Naive thymus-derived CD8-positive, alpha-beta T cell (primary cell): ENCODE results near the gene CXorf58. TPM values are rescaled to one million over a fixed set of nuclear protein-coding genes. Genes with fewer than 3 reads are reported as not detected.
A peak's percentile ranks its signal among the peaks of the same experiment; 100 is the strongest.
"Not testable (repeated sequence)": the region's sequence is repeated elsewhere in the genome, so short reads cannot be mapped to it uniquely, and the experiment has no call there.

Experiments
- ATAC-seq, 2 donors: fragments of 150-1000 bp; cut with Tn5 transposase in 1 of 2; sonication (Bioruptor Pico), chemical (Tn5 transposase) in 1 of 2; 1 replicate in 1 of 2; 2 replicates in 1 of 2; pipeline ENCODE4 v1.10.0; 2021; ENCODE audit warnings: mild to moderate bottlenecking in 2 of 2, moderate library complexity in 2 of 2
- POLR2A ChIA-PET: fragments of 350-600 bp; sonication (Branson Sonifier 250); formaldehyde crosslinking; loops from one replicate; lab custom pipeline; 2021; ENCODE audit warnings: antibody characterized with exemption; lab: Charles Lee
- DNase-seq, 10 donors: peaks; one replicate each; pipeline versions ENCODE4 v3.0.0 to v3.0.0-alpha.2; 2020 to 2022
- H3K27ac Mint-ChIP-seq, 10 donors: one replicate each; pipeline ENCODE4 v1.8.0; 2020 to 2022; ENCODE audit warnings: mild to moderate bottlenecking in 10 of 10, mixed read lengths in 10 of 10, moderate library complexity in 4 of 10, inconsistent platforms in 1 of 10
- H3K27me3 Mint-ChIP-seq, 5 donors: one replicate each; pipeline ENCODE4 v1.8.0; 2021 to 2022; ENCODE audit warnings: mixed read lengths in 5 of 5
- H3K36me3 Mint-ChIP-seq, 3 donors: one replicate each; pipeline ENCODE4 v1.8.0; 2020 to 2022; ENCODE audit warnings: mixed read lengths in 3 of 3, mild to moderate bottlenecking in 2 of 3, inconsistent platforms in 1 of 3
- H3K4me1 Mint-ChIP-seq, 4 donors: one replicate each; pipeline ENCODE4 v1.8.0; 2021 to 2022; ENCODE audit warnings: mixed read lengths in 4 of 4
- H3K4me3 Mint-ChIP-seq, 10 donors: one replicate each; pipeline ENCODE4 v1.8.0; 2020 to 2022; ENCODE audit warnings: mild to moderate bottlenecking in 10 of 10, mixed read lengths in 10 of 10, moderate library complexity in 6 of 10, inconsistent platforms in 1 of 10
- H3K9me3 Mint-ChIP-seq, 9 donors: one replicate each; pipeline ENCODE4 v1.8.0; 2020 to 2022; ENCODE audit warnings: mixed read lengths in 9 of 9, mild to moderate bottlenecking in 3 of 9, inconsistent platforms in 1 of 9, moderate library complexity in 1 of 9
- polyA plus RNA-seq, 3 donors: library from polyadenylated mRNA; unstranded; fragments of 300-500 nt; fragmentation: Illumina TruSeq; gene quantifications; one replicate each; pipeline ENCODE4 v1.2.3, GENCODE V29; 2021
- total RNA-seq, 8 experiments: library from RNA in 2 of 8; stranded (reverse) in 2 of 8; gene quantifications; one replicate each; pipeline ENCODE4 v1.2.3 and lab custom pipeline; 2021 to 2026

CXorf58 gene
- total and polyA plus RNA-seq, 5 experiments from 2014 or later = not detected

GRCh38 chrX:23937100-23937499, 29.3 kb downstream of the CXorf58 start:
- no peak for ATAC-seq
- H3K4me3 Mint-ChIP-seq = no peak overlapping the region
- no peak for DNase-seq
- POLR2A ChIA-PET = no interaction called here
- peaks cover 0 to 4% (median 2%) of the 10 kb centered on the region in 4 donors for H3K4me1 Mint-ChIP-seq
- H3K9me3 Mint-ChIP-seq = no peaks in the 10 kb centered on the region
- peaks cover 0 to 3% (median 0%) of the 10 kb centered on the region in 3 donors for H3K36me3 Mint-ChIP-seq
- no peak overlapping the region for H3K27ac Mint-ChIP-seq
- no peaks in the 10 kb centered on the region for H3K27me3 Mint-ChIP-seq

GRCh38 chrX:23938690-23939089, 30.9 kb downstream of the CXorf58 start:
- Mint-ChIP-seq H3K36me3 (peaks cover 0 to 8% (median 4%) of the 10 kb centered on the region in 3 donors), H3K27me3 (no peaks in the 10 kb centered on the region), H3K9me3 (no peaks in the 10 kb centered on the region), H3K4me3 (no peak overlapping the region), H3K4me1 (peaks cover 0 to 2% (median 0%) of the 10 kb centered on the region in 4 donors), H3K27ac (no peak overlapping the region)
- ATAC-seq (no peak), DNase-seq (no peak)
- POLR2A ChIA-PET = no interaction called here

GRCh38 chrX:23939203-23939602, 31.4 kb downstream of the CXorf58 start:
- peaks cover 0 to 2% (median 0%) of the 10 kb centered on the region in 4 donors for H3K4me1 Mint-ChIP-seq
- no peaks in the 10 kb centered on the region for H3K9me3 Mint-ChIP-seq
- DNase-seq (no peak), ATAC-seq (no peak)
- H3K36me3 Mint-ChIP-seq = peaks cover 0 to 13% (median 4%) of the 10 kb centered on the region in 3 donors
- H3K4me3 Mint-ChIP-seq = no peak overlapping the region
- POLR2A ChIA-PET = interaction anchor here (1.6 kb wide), 1 partner anchor 14 kb away, joined by 3 read pairs; no protein-coding TSS in a partner anchor
- no peak overlapping the region for H3K27ac Mint-ChIP-seq
- H3K27me3 Mint-ChIP-seq = no peaks in the 10 kb centered on the region

DNA sequence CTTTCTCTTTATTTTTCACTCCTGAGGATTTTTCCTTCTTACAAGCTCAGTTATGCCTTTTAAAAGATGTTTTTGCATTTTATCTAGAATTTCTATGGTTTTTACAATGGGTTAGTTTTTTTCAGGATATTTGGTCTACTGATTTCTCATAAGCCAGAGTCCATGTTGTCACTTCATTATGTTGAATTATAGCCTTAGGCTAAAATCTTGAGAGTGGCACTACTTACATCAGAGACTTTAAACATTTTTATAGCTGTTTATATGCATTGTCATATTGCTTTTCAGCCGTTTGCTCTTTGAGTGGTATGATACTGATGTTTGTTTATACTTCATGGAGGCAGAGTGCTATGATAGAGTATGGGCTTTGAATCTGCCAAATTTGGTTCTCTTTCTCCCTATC, 36.4 kb downstream of the CXorf58 start:
- peak overlapping the region in 1 of 10 donors; percentile 15 for H3K27ac Mint-ChIP-seq
- POLR2A ChIA-PET = no interaction called here
- peaks cover 0 to 3% (median 1%) of the 10 kb centered on the region in 4 donors for H3K4me1 Mint-ChIP-seq
- H3K36me3 Mint-ChIP-seq = peaks cover 0 to 39% (median 4%) of the 10 kb centered on the region in 3 donors
- no peaks in the 10 kb centered on the region for H3K27me3 Mint-ChIP-seq
- H3K4me3 Mint-ChIP-seq = no peak overlapping the region
- ATAC-seq (no peak), DNase-seq (no peak)
- H3K9me3 Mint-ChIP-seq = no peaks in the 10 kb centered on the region

GRCh38 chrX:23945206-23945605, 37.4 kb downstream of the CXorf58 start:
- ATAC-seq = no peak
- DNase-seq = no peak
- Mint-ChIP-seq H3K9me3 (no peaks in the 10 kb centered on the region), H3K4me1 (peaks cover 2 to 7% (median 3%) of the 10 kb centered on the region in 4 donors), H3K27me3 (no peaks in the 10 kb centered on the region), H3K4me3 (no peak overlapping the region), H3K27ac (no peak overlapping the region), H3K36me3 (peaks cover 0 to 39% (median 4%) of the 10 kb centered on the region in 3 donors)
- POLR2A ChIA-PET = no interaction called here

DNA sequence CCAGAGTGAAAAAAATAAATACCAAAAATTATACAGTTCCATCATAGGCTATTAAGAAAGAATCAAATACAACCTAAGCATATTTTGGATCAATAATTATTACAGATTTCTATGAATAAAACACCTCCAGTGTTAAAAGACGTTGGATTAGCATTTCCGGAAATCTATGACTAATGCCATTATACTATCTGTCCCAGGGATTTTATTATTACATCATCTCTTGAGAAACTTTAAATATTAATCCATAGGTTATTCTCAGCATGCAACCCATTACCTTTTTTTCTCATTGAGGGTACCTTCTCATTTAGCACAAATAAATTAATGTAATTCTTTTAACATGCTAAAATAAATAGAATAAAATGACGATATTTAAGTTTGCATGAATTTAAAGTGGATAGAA, 44.6 kb downstream of the CXorf58 start:
- peak overlapping the region; percentile 41 to 92 (median 86) for H3K4me3 Mint-ChIP-seq
- ATAC-seq (no peak), DNase-seq (no peak)
- H3K36me3 Mint-ChIP-seq = peaks cover 0 to 7% (median 0%) of the 10 kb centered on the region in 3 donors
- H3K27me3 Mint-ChIP-seq = no peaks in the 10 kb centered on the region
- H3K27ac Mint-ChIP-seq = peak overlapping the region in 5 of 10 donors; percentile 26 to 98 (median 91)
- POLR2A ChIA-PET = interaction anchor here (1.0 to 3.5 kb wide), 7 partner anchors 13 to 197 kb away, joined by 3 to 15 read pairs (median 4); partner anchors contain the start of genes APOO, CXorf58, EIF2S3 and KLHL15
- no peaks in the 10 kb centered on the region for H3K9me3 Mint-ChIP-seq
- H3K4me1 Mint-ChIP-seq = peaks cover 3 to 30% (median 20%) of the 10 kb centered on the region in 4 donors

DNA sequence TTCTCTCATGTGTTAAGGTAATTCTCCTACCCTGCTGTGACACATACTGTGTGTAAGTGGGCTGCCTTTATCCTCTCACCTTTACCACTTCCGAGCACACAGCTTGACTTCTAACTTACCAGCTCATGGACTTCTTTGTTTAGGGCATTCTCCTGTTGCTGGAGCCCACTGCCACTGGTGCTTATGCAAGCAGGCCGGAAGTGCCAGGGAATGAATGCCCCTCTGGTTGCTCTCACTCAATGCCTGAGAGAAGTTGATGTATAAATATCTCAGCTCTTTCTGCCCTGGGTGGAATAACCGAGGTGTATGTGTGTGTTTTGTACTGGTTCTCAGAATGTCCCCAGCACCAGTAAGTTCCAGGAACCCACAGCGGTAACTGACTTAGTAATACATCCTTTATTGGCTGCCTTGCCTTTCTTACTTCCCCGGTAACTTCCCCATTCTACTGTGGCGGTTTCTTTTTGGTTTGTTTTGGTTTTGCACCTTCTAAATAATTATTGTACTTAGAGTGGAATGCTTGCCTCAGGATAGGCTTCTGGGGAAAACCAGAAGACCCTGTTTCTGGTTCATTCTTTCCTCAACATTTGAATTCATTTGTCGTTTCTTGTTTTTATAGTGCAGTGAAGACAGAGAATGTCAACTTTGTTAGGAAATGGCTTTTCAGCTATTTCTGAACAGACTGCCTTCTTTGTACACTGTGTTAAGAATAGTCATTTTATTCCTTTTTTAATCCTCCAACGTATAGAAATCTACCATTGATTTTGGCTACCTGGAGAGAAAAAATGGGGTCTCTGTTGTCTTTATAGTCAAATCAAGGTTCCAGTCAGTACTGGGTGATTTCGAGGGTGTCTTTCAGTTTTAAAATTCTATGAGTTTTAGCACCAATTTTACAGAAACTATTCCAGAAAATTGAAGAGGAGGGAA, 45.4 kb downstream of the CXorf58 start:
- no peaks in the 10 kb centered on the region for H3K9me3 Mint-ChIP-seq
- no peaks in the 10 kb centered on the region for H3K27me3 Mint-ChIP-seq
- POLR2A ChIA-PET = interaction anchor here (1.0 to 3.5 kb wide), 9 partner anchors 13 to 210 kb away, joined by 3 to 15 read pairs (median 4); partner anchors contain the start of genes ACOT9, APOO, CXorf58 and EIF2S3
- H3K27ac Mint-ChIP-seq = peak overlapping the region; percentile 86 to 98 (median 92)
- peaks cover 3 to 30% (median 20%) of the 10 kb centered on the region in 4 donors for H3K4me1 Mint-ChIP-seq
- DNase-seq = peak; percentile 2 to 64 (median 21)
- H3K4me3 Mint-ChIP-seq = peak overlapping the region; percentile 81 to 92 (median 87)
- peaks cover 0 to 4% (median 0%) of the 10 kb centered on the region in 3 donors for H3K36me3 Mint-ChIP-seq
- ATAC-seq = peak; percentile 90 to 91

- H3K9me3 Mint-ChIP-seq = no peaks in the 10 kb centered on the region
- no peaks in the 10 kb centered on the region for H3K36me3 Mint-ChIP-seq
- H3K4me1 Mint-ChIP-seq = peaks cover 3 to 34% (median 22%) of the 10 kb centered on the region in 4 donors
- peak overlapping the region; percentile 86 to 98 (median 92) for H3K27ac Mint-ChIP-seq
- peak overlapping the region; percentile 81 to 92 (median 87) for H3K4me3 Mint-ChIP-seq
- H3K27me3 Mint-ChIP-seq = no peaks in the 10 kb centered on the region
- ATAC-seq (peak; percentile 29 to 53), DNase-seq (peak in 3 of 10 donors; percentile 1 to 26 (median 10))
- POLR2A ChIA-PET = interaction anchor here (1.0 to 3.5 kb wide), 6 partner anchors 14 to 211 kb away, joined by 3 to 15 read pairs (median 8); partner anchors contain the start of genes ACOT9, APOO, CXorf58 and KLHL15
Observed at GRCh38 chrX:23953908-23954269, 46.1 kb downstream of the CXorf58 start.

- ATAC-seq (no peak), DNase-seq (no peak)
- H3K4me3 Mint-ChIP-seq = no peak overlapping the region
- peaks cover 5 to 35% (median 24%) of the 10 kb centered on the region in 4 donors for H3K4me1 Mint-ChIP-seq
- no peaks in the 10 kb centered on the region for H3K36me3 Mint-ChIP-seq
- peak overlapping the region; percentile 31 to 98 (median 88) for H3K27ac Mint-ChIP-seq
- no peaks in the 10 kb centered on the region for H3K27me3 Mint-ChIP-seq
- POLR2A ChIA-PET = interaction anchor here (0.6 to 3.5 kb wide), 4 partner anchors 46 to 114 kb away, joined by 3 to 15 read pairs (median 10); partner anchors contain the start of genes APOO, CXorf58, EIF2S3 and KLHL15
- no peaks in the 10 kb centered on the region for H3K9me3 Mint-ChIP-seq
Observed at GRCh38 chrX:23954396-23954795, 46.6 kb downstream of the CXorf58 start.

DNA sequence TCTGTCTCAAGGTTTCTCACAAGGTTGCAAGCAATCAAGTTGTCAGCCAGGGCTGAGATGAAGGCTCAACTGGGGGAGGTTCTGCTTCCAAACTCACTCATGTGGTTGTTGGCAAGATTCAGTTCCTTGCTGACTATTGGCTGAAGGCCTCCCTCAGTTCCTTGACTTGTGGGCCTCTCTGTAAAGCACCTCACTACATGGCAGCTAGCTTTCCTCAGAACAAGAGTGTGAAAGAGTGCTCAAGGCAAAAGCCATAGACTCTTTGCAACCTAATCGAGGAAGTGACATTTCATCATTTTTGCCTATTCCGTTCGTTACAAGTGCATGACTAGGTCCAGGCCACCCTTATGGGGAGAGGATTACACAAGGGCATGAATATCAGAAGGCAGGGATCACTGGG, 52.0 kb downstream of the CXorf58 start:
- H3K36me3 Mint-ChIP-seq = no peaks in the 10 kb centered on the region
- H3K4me1 Mint-ChIP-seq = peaks cover 4 to 16% (median 13%) of the 10 kb centered on the region in 4 donors
- no peaks in the 10 kb centered on the region for H3K27me3 Mint-ChIP-seq
- peak overlapping the region; percentile 43 to 94 (median 81) for H3K27ac Mint-ChIP-seq
- peak; percentile 86 to 98 for ATAC-seq
- H3K4me3 Mint-ChIP-seq = peak overlapping the region in 9 of 10 donors; percentile 22 to 61 (median 36)
- peak in 7 of 10 donors; percentile 13 to 62 (median 19) for DNase-seq
- no peaks in the 10 kb centered on the region for H3K9me3 Mint-ChIP-seq
- POLR2A ChIA-PET = interaction anchor here (0.7 kb wide), 1 partner anchor 631 kb away, joined by 3 read pairs; no protein-coding TSS in a partner anchor

- peak overlapping the region in 1 of 10 donors; percentile 32 for H3K27ac Mint-ChIP-seq
- H3K4me1 Mint-ChIP-seq = peaks cover 4 to 12% (median 9%) of the 10 kb centered on the region in 4 donors
- H3K27me3 Mint-ChIP-seq = no peaks in the 10 kb centered on the region
- H3K36me3 Mint-ChIP-seq = no peaks in the 10 kb centered on the region
- no peaks in the 10 kb centered on the region for H3K9me3 Mint-ChIP-seq
- H3K4me3 Mint-ChIP-seq = no peak overlapping the region
- DNase-seq (no peak), ATAC-seq (no peak)
- POLR2A ChIA-PET = no interaction called here
Observed at GRCh38 chrX:23964191-23964590, 56.4 kb downstream of the CXorf58 start.

DNA sequence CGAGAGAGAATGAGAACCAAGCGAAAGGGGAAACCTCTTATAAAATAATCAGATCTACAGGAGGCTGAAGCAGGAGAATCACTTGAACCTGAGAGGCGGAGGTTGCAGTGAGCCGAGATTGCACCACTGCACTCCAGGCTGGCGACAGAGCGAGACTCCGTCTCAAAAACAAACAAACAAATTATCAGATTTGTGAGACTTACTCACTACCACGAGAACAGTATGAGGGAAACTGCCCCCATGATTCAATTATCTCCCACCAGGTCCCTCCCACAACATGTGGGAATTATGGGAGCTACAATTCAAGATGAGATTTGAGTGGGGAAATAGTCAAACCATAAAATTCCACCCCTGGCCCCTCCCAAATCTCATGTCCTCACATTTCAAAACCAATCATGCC, 57.8 kb downstream of the CXorf58 start:
- H3K36me3 Mint-ChIP-seq, H3K27ac Mint-ChIP-seq, POLR2A ChIA-PET: not testable (repeated sequence)

More for the DNA sequence above, 57.8 kb downstream of the CXorf58 start:
- H3K9me3 Mint-ChIP-seq, ATAC-seq, H3K27me3 Mint-ChIP-seq, H3K4me1 Mint-ChIP-seq, DNase-seq, H3K4me3 Mint-ChIP-seq: not testable (repeated sequence)
